ENCODE results near the gene ANKRD50. TPM values are rescaled to one million over a fixed set of nuclear protein-coding genes. Genes with fewer than 3 reads are reported as not detected.
A peak's percentile ranks its signal among the peaks of the same experiment; 100 is the strongest.

The ANKRD50 gene
- total and polyA plus RNA-seq, 8 donors: 2.7 to 51.2 (median 13.1) TPM

GRCh38 chr4:124644621-124645020 is 67.9 kb downstream of the ANKRD50 start:
- 91 to 95% (median 93%) methylated on average over 3 of the region's 3 CpGs for WGBS, 5 donors
- Histone ChIP-seq H3K4me1 (peaks cover 0 to 11% (median 0%) of the 10 kb centered on the region in 4 donors), H3K4me3 (no peak overlapping the region), H3K36me3 (no peaks in the 10 kb centered on the region), H3K27ac (no peak overlapping the region), H3K9me3 (no peaks in the 10 kb centered on the region), H3K27me3 (no peaks in the 10 kb centered on the region)
- TF ChIP-seq EP300 (IDR thresholded peaks at IDR 0.05) (no peak), POLR2A (IDR thresholded peaks at IDR 0.05) (no peak), CTCF (IDR thresholded peaks at IDR 0.05) (no peak), POLR2AphosphoS5 (IDR thresholded peaks at IDR 0.05) (no peak)
- DNase-seq: no peak
- intact Hi-C loops (cut with DNase I; ENCODE audit: low total_unique reads): no loop called here

- DNase-seq: no peak
- Histone ChIP-seq H3K4me1 (peaks cover 0 to 13% (median 0%) of the 10 kb centered on the region in 4 donors), H3K27me3 (no peaks in the 10 kb centered on the region), H3K36me3 (no peaks in the 10 kb centered on the region), H3K4me3 (no peak overlapping the region), H3K9me3 (no peaks in the 10 kb centered on the region), H3K27ac (no peak overlapping the region)
- intact Hi-C loops (cut with DNase I; ENCODE audit: low total_unique reads): no loop called here
- TF ChIP-seq CTCF (IDR thresholded peaks at IDR 0.05): no peak
- no peak for TF ChIP-seq POLR2AphosphoS5 (IDR thresholded peaks at IDR 0.05)
- TF ChIP-seq POLR2A (IDR thresholded peaks at IDR 0.05): no peak
- TF ChIP-seq EP300 (IDR thresholded peaks at IDR 0.05): no peak
- WGBS, 5 donors: 49 to 71% (median 63%) methylated on average over 3 of the region's 3 CpGs
Measured at GRCh38 chr4:124642846-124643245, 69.7 kb downstream of the ANKRD50 start.

- TF ChIP-seq POLR2AphosphoS5 (IDR thresholded peaks at IDR 0.05) (no peak), EP300 (IDR thresholded peaks at IDR 0.05) (no peak), POLR2A (IDR thresholded peaks at IDR 0.05) (no peak), CTCF (IDR thresholded peaks at IDR 0.05) (no peak)
- Histone ChIP-seq H3K36me3 (no peaks in the 10 kb centered on the region), H3K27ac (no peak overlapping the region), H3K4me3 (no peak overlapping the region), H3K27me3 (no peaks in the 10 kb centered on the region), H3K9me3 (no peaks in the 10 kb centered on the region), H3K4me1 (peaks cover 0 to 13% (median 0%) of the 10 kb centered on the region in 4 donors)
- 64 to 77% (median 67%) methylated on average over 4 of the region's 4 CpGs for WGBS, 5 donors
- DNase-seq: peak in 1 of 2 donors; percentile 21
- intact Hi-C loops (cut with DNase I; ENCODE audit: low total_unique reads): no loop called here
Measured at GRCh38 chr4:124641715-124642381, 70.7 kb downstream of the ANKRD50 start.

- Histone ChIP-seq H3K9me3 (no peaks in the 10 kb centered on the region), H3K27ac (no peak overlapping the region), H3K27me3 (no peaks in the 10 kb centered on the region), H3K4me1 (peaks cover 0 to 13% (median 0%) of the 10 kb centered on the region in 4 donors), H3K4me3 (no peak overlapping the region), H3K36me3 (no peaks in the 10 kb centered on the region)
- intact Hi-C loops (cut with DNase I; ENCODE audit: low total_unique reads): no loop called here
- TF ChIP-seq POLR2A (IDR thresholded peaks at IDR 0.05): no peak
- TF ChIP-seq POLR2AphosphoS5 (IDR thresholded peaks at IDR 0.05): peak in 1 of 3 donors; percentile 80
- TF ChIP-seq CTCF (IDR thresholded peaks at IDR 0.05): no peak
- TF ChIP-seq EP300 (IDR thresholded peaks at IDR 0.05): no peak
- WGBS, 5 donors: 38 to 61% (median 42%) methylated on average over 3 of the region's 3 CpGs
- DNase-seq: peak; percentile 14 to 50
Measured at GRCh38 chr4:124640022-124640730, 72.4 kb downstream of the ANKRD50 start.
